B cell (primary cell): ENCODE results near the gene NECTIN4. TPM values are rescaled to one million over a fixed set of nuclear protein-coding genes. Genes with fewer than 3 reads are reported as not detected.

ENCODE experiments used
- ATAC-seq: fragments of 200-7000 bp; cut with Tn5 transposase; one replicate; pipeline ENCODE4 v1.10.0; 2021; ENCODE audit warnings: low read depth, mild to moderate bottlenecking, moderate number of reproducible peaks, moderate library complexity
- CTCF ChIA-PET: fragments of 350-600 bp; sonication (Branson Sonifier 250); formaldehyde crosslinking; loops from one replicate; lab custom pipeline; 2021; ENCODE audit warnings: antibody characterized with exemption, inconsistent platforms; lab: Charles Lee
- POLR2A ChIA-PET: fragments of 350-600 bp; sonication (Branson Sonifier 250); formaldehyde crosslinking; loops from one replicate; lab custom pipeline; 2021; ENCODE audit warnings: antibody characterized with exemption; lab: Charles Lee
- DNase-seq: peaks from one replicate; pipeline ENCODE4 v3.0.0; 2013
- H2AFZ ChIP-seq: 2 replicates; pipeline ENCODE4 v1.6.1; 2012; ENCODE audit warnings: mild to moderate bottlenecking, low read depth, low read length; ENCODE audit not compliant: insufficient read depth, poor library complexity, severe bottlenecking
- H3K27ac ChIP-seq, 2 donors: 1 replicate in 1 of 2; 2 replicates in 1 of 2; pipeline ENCODE4 v1.5.1; 2012 to 2013; ENCODE audit warnings: low read length in 2 of 2, mild to moderate bottlenecking in 2 of 2, moderate library complexity in 1 of 2
- H3K27me3 ChIP-seq, 4 experiments: fragments of 200-600 bp in 1 of 4; sonication (generic) in 1 of 4; replicated peaks in 1 of 4; 1 replicate in 2 of 4; 2 replicates in 2 of 4; pipeline versions ENCODE4 v1.6.1 to v1.7.0; 2013 to 2016; ENCODE audit warnings: low read length in 3 of 4, mild to moderate bottlenecking in 2 of 4, mixed read lengths in 1 of 4, moderate library complexity in 1 of 4; ENCODE audit not compliant: insufficient read depth in 4 of 4, control insufficient read depth in 3 of 4; ENCODE audit errors: control extremely low read depth in 1 of 4
- H3K36me3 ChIP-seq, 2 experiments: replicated peaks in 1 of 2; 1 replicate in 1 of 2; 2 replicates in 1 of 2; pipeline versions ENCODE4 v1.6.1 to v1.7.1; 2013; ENCODE audit warnings: low read length in 1 of 2; ENCODE audit not compliant: insufficient read depth in 2 of 2, control insufficient read depth in 1 of 2; ENCODE audit errors: control extremely low read depth in 1 of 2, extremely low read depth in 1 of 2
- H3K4me1 ChIP-seq, 2 donors: fragments of 200-600 bp in 1 of 2; sonication (generic) in 1 of 2; 1 replicate in 1 of 2; 2 replicates in 1 of 2; pipeline versions ENCODE4 v1.5.1 to v1.6.1; 2013 to 2017; ENCODE audit warnings: low read length in 2 of 2; ENCODE audit not compliant: control insufficient read depth in 2 of 2, insufficient read depth in 2 of 2
- H3K4me2 ChIP-seq: replicated peaks from 2 replicates; pipeline ENCODE3; 2012; ENCODE audit warnings: mild to moderate bottlenecking, low read depth, low read length; ENCODE audit not compliant: poor library complexity, severe bottlenecking
- H3K4me3 ChIP-seq, 5 experiments: fragments of 200-600 bp in 1 of 5; sonication (generic) in 1 of 5; 1 replicate in 3 of 5; 2 replicates in 2 of 5; pipeline versions ENCODE4 v1.5.1 to v1.7.0; 2011 to 2016; ENCODE audit warnings: low read length in 4 of 5, mild to moderate bottlenecking in 4 of 5, low read depth in 2 of 5, control low read depth in 1 of 5, moderate library complexity in 1 of 5; ENCODE audit not compliant: insufficient read depth in 1 of 5; ENCODE audit errors: control extremely low read depth in 1 of 5, extremely low read depth in 1 of 5
- H3K79me2 ChIP-seq: fragments of 200-600 bp; sonication (generic); one replicate; pipeline ENCODE4 v1.6.0; 2016; ENCODE audit warnings: low read length; ENCODE audit not compliant: control insufficient read depth, insufficient read depth
- H3K9ac ChIP-seq: fragments of 200-600 bp; sonication (generic); 2 replicates; pipeline ENCODE4 v1.6.1; 2017; ENCODE audit warnings: mild to moderate bottlenecking, low read length, moderate library complexity
- H3K9me3 ChIP-seq, 3 donors: one replicate each; pipeline versions ENCODE4 v1.6.1 to v1.7.1; 2013; ENCODE audit warnings: low read length in 2 of 3; ENCODE audit not compliant: control insufficient read depth in 2 of 3, insufficient read depth in 1 of 3; ENCODE audit errors: control extremely low read depth in 1 of 3
- H4K20me1 ChIP-seq: 2 replicates; pipeline ENCODE4 v1.6.0; 2012; ENCODE audit warnings: mild to moderate bottlenecking, low read length; ENCODE audit not compliant: insufficient read depth, control insufficient read depth, poor library complexity, severe bottlenecking
- H3K27ac Mint-ChIP-seq: one replicate; pipeline ENCODE4 v1.8.0; 2021; ENCODE audit warnings: mixed read lengths
- H3K27me3 Mint-ChIP-seq: one replicate; pipeline ENCODE4 v1.8.0; 2021; ENCODE audit warnings: mixed read lengths
- H3K4me1 Mint-ChIP-seq: one replicate; pipeline ENCODE4 v1.8.0; 2021; ENCODE audit warnings: mixed read lengths
- H3K4me3 Mint-ChIP-seq: one replicate; pipeline ENCODE4 v1.8.0; 2021; ENCODE audit warnings: mixed read lengths
- H3K9me3 Mint-ChIP-seq: one replicate; pipeline ENCODE4 v1.8.0; 2022; ENCODE audit warnings: mixed read lengths; ENCODE audit not compliant: insufficient read depth
- CTCF ChIP-seq: fragments of 200-600 bp; IDR thresholded peaks from one replicate; pipeline ENCODE4 v1.8.0; 2022; ENCODE audit warnings: antibody characterized with exemption, mild to moderate bottlenecking
- EZH2 ChIP-seq: IDR thresholded peaks from 2 replicates; pipeline ENCODE4 v1.6.1; 2012; ENCODE audit warnings: borderline replicate concordance, low read depth, mild to moderate bottlenecking, moderate library complexity, low read length; ENCODE audit not compliant: insufficient read depth, poor library complexity, severe bottlenecking
- WGBS: methylation state at CpG from one replicate; pipeline ENCODE4 v1.1.5; 2013; ENCODE audit warnings: missing lambda C conversion rate; ENCODE audit not compliant: insufficient coverage; 5-methylcytosine and 5-hydroxymethylcytosine counted together
- intact Hi-C: fragments of 100-400 bp; cut with micrococcal nuclease; formaldehyde crosslinking; loops from one replicate; pipeline ENCODE4 v1.10.0; 2022
- polyA plus RNA-seq: library from polyadenylated mRNA; depleted of rRNA; stranded (reverse); fragments of >200 nt; gene quantifications from 2 replicates; pipeline ENCODE4 v1.2.3, GENCODE V29; 2012
- total RNA-seq, 2 donors: library from RNA; stranded (reverse); fragments of 120-200 nt in 1 of 2; gene quantifications; 1 replicate in 1 of 2; 2 replicates in 1 of 2; pipeline versions ENCODE4 v1.2.3 to v1.2.4, GENCODE V29; 2013 to 2022

The NECTIN4 gene
- total and polyA plus RNA-seq, 2 donors (not counting 1 experiment from before 2014, with no cell fraction given) = not detected

GRCh38 chr1:161089938-161090337 is 580 bp upstream of the NECTIN4 start:
- no peaks in the 10 kb centered on the region for H3K79me2 ChIP-seq
- H3K9me3 ChIP-seq = no peaks in the 10 kb centered on the region
- no peaks in the 10 kb centered on the region for H3K36me3 ChIP-seq
- no peak overlapping the region for H3K9ac ChIP-seq
- no peak overlapping the region for H2AFZ ChIP-seq
- H3K27ac ChIP-seq = no peak overlapping the region
- intact Hi-C loops = loop anchor here (10.0 kb wide), 1 partner anchor 295 kb away; no protein-coding TSS in a partner anchor
- TF ChIP-seq CTCF (no peak), EZH2 (no peak)
- no peak overlapping the region for H3K4me3 ChIP-seq
- no peaks in the 10 kb centered on the region for H3K27me3 ChIP-seq
- no peak overlapping the region for H3K4me2 ChIP-seq
- 100% methylated on average over 3 of the region's 5 CpGs for WGBS
- peaks cover 3% of the 10 kb centered on the region for H3K27me3 Mint-ChIP-seq
- no peaks in the 10 kb centered on the region for H3K9me3 Mint-ChIP-seq
- H3K27ac Mint-ChIP-seq = no peak overlapping the region
- no peaks in the 10 kb centered on the region for H4K20me1 ChIP-seq
- H3K4me3 Mint-ChIP-seq = no peak overlapping the region
- no peaks in the 10 kb centered on the region for H3K4me1 Mint-ChIP-seq
- ChIA-PET POLR2A (no interaction called here), CTCF (no interaction called here)
- DNase-seq (no peak), ATAC-seq (no peak)
- H3K4me1 ChIP-seq = no peaks in the 10 kb centered on the region

DNA sequence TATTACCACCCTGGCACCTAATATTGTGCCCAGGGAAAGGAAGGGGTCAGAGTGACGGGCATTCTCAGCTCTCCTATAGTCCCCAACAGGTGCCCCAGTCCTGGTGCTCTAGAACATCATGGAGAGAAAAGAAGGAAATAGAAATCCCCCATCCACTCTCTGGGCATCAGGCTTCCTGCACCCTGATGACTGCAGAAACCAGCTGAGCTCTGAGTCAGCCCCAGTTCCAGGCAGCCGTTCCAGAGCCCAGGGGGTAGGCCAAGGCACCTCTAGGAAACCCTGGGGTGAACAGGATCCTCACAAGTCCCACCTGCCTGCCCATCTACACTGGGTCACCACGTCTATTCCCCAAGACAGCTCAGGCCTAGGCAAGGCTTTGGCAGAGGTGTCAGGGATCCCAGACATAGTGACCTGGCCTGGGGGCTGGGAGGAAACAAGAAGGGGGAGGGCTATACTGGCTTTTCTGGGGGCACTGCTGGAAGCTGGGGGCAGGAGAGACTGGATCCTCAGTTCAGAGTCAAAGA is 709 bp downstream of the NECTIN4 start:
- no peak overlapping the region for H3K4me2 ChIP-seq
- ChIA-PET POLR2A (interaction anchor here (0.6 kb wide), 1 partner anchor 48 kb away, joined by 8 read pairs; no protein-coding TSS in a partner anchor), CTCF (interaction anchor here (0.8 to 1.2 kb wide), 2 partner anchors 24 to 91 kb away, joined by 3 to 4 read pairs; no protein-coding TSS in a partner anchor)
- no peak overlapping the region for H2AFZ ChIP-seq
- no peaks in the 10 kb centered on the region for H4K20me1 ChIP-seq
- TF ChIP-seq EZH2 (no peak), CTCF (no peak)
- no peak overlapping the region for H3K4me3 Mint-ChIP-seq
- ATAC-seq (no peak), DNase-seq (no peak)
- no peak overlapping the region for H3K4me3 ChIP-seq
- H3K36me3 ChIP-seq = no peaks in the 10 kb centered on the region
- no peaks in the 10 kb centered on the region for H3K4me1 Mint-ChIP-seq
- peaks cover 3% of the 10 kb centered on the region for H3K27me3 Mint-ChIP-seq
- H3K79me2 ChIP-seq = no peaks in the 10 kb centered on the region
- WGBS = 94% methylated on average over 2 of the region's 3 CpGs
- no peak overlapping the region for H3K27ac Mint-ChIP-seq
- no peak overlapping the region for H3K27ac ChIP-seq
- H3K9me3 ChIP-seq = no peaks in the 10 kb centered on the region
- no peaks in the 10 kb centered on the region for H3K4me1 ChIP-seq
- H3K27me3 ChIP-seq = no peaks in the 10 kb centered on the region
- no peaks in the 10 kb centered on the region for H3K9me3 Mint-ChIP-seq
- intact Hi-C loops = no loop called here
- no peak overlapping the region for H3K9ac ChIP-seq
